NOMO-1 treated with DMSO at 0.1 percent for 48 hours (cell line): Measurements from ENCODE around the gene MEGF6.

ENCODE experiments used
- DNase-seq: peaks from one replicate; lab custom pipeline; 2025; ENCODE audit not compliant: unreplicated experiment; lab: John Stamatoyannopoulos, UW

The MEGF6 gene

DNA sequence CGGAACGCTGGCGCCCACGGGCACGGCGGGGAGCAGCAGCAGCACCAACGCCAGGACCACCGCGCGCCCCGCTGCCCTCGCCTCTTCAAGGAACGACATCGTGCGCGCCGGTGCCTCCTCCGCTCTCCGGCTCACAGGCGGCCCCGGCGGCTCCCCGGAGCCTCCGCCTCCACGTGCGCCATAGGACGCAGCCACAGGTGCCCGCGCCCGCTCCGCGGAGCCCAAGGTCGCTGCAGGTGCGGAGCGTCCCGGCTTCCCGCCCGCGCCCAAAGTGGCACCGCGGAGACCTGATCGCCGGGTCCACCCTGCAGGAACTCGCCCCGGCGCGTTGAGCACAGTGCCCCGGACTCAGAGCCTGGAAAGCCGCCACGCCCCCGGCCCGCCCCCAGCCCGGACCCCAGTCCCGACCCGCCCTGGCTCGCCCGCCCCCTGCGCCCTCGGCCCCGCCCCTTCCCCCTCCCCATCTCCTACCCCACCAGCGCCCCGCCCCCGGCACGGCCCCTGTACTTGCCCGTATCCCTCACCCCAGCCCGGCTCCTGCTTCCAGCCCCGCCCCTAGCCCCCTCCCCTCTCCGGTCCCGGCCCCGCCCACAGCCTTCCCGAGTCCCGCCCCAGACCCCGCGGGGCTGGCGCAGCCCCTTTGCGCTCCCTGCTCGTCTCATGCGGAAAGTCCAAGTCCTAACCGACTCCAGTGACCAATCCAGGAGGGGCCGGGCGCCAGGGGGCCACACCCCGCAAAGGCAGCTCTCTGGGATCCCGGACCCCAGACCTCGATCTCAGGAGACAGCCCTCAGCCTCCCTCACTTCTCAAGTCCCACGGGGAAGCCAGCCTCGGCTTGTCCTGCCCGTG, at the start of gene MEGF6:
Gene MEGF6 (minus strand): TSS at position 339 of the 850 bp plus-strand sequence. CDS start 240 bp downstream, at position 99.
- DNase-seq, result no peak

- no peak for DNase-seq
Observed at GRCh38 chr1:3660704-3661103, 49.4 kb upstream of the MEGF6 start.

GRCh38 chr1:3659093-3659492, 47.8 kb upstream of the MEGF6 start:
- DNase-seq, result no peak

DNA sequence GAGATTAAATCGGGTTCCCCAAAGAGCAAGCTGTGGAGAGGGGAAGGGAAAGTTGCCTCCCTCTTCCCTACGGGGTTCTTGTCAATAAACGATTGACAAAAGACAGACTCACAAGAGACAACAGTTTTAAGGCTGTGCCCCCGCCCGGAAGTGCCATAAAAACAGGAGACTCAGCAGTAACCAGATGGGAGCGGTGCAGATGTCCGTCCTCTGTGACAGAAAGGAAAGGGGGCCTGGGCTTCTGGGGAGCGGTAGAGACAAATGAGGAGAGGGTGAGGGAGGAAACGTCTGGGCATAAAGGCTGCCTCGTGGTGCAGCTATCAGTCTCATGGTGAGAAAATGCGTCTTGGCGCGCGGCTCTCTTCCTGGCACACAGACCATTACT, 46.9 kb upstream of the MEGF6 start:
- no peak for DNase-seq

GRCh38 chr1:3657578-3658230, 46.4 kb upstream of the MEGF6 start:
- no peak for DNase-seq

DNA sequence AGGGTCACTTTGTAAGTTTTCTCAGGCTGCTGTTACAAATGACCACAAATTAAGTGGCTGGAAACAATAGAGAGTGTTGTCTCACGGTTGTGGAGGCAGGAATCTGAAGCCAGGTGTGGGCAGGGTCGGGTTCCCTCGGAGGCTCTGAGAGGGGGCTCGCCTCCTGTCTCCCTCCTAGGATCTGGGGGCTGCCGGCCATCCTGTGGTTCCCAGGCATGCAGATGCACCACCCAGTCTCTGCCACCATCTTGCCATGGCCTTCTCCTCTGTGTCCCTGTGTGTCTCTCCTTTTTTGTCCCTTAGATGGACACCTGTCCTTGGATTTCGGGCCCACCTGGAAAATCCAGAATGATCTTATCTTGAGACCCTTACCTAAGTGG, 45.8 kb upstream of the MEGF6 start:
- no peak for DNase-seq

DNA sequence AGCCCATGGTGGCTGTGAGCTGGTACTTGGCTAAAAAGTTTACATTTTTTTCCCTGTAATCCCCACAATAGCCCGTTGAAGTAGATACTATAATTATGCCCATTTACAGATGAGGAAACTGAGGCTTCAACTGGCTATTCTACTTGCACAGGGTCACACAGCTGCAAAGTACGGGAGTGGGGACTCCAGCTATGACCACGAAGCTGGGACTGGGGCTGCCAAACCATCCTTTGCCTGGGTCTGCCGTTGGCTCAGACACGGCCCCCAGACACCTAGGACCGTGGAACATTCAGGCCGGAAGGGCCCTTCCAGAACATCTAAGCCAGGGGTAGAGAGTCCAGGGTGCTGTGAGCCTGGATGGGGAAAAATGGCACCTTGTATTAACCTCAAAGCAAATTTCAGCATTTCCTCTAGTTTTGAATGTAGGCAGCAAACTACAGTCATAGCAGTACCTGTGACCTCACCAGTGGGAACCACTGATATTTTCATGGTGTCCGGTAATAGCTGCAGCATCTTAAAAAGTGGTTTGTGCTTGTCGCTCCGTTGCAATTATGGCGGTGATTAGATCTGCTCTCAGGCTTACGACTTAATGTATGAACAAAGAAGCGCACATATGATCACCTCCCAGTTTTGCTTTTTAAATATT, 45.3 kb upstream of the MEGF6 start:
- no peak for DNase-seq

GRCh38 chr1:3654549-3655281, 43.4 kb upstream of the MEGF6 start:
- no peak for DNase-seq

DNA sequence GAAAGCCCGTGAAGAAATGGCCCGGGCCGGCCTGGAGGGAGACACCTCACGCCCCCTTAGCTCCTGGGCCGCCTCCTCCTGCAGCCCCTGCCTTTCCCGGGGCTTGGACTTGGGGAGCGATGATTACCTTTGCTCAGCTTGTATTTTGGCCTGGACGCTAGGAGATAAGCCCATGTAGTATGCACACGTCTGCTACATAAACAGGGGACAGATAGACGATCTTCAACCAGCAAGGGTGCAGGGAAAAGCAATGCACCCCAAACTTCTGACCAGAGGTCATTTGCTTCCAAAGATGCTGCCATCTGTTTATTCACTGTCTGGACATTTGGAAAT, 41.9 kb upstream of the MEGF6 start:
- DNase-seq, result no peak

DNA sequence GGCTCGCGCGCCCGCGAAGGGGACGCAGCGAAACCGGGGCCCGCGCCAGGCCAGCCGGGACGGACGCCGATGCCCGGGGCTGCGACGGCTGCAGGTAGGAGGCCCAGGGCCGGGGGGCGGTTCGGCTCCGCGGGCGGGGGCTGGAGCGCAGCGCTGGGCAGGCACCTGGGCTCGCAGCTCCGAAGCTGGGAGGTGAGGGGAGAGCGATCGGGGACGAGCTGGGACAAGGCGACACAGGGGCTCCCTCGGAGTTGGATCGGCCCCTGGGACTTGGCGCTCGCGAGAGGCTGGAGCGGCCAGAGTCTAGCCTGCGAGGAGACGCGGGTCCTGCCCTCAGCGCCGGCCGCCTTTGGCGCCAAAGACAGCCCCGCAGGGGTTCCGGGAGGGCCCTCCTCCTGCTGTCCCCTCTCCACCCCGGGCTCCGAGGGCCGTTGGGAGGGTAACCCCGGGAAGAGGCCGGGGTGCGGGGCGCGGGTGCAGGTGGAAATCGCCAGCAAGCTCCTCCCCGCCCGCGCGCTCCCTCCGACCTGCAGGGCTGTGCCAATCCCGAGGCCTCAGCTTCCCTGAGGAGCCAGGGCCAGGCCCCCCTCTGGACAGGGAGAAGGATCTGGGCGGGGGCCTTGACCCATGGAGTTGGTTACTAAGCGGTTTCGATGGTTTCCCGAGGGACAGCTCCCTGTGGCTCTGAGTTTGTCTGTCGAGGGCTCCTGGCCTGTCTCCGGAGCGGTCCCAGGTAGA, 41.4 kb upstream of the MEGF6 start:
- DNase-seq, result no peak

GRCh38 chr1:3651930-3652547, 40.7 kb upstream of the MEGF6 start, which contains the start of gene TP73:
TP73 (plus strand) TSS chr1:3652516; CDS start chr1:3682366, 29,850 bp downstream.
- peak; percentile 21 for DNase-seq

GRCh38 chr1:3651026-3651929, 40.0 kb upstream of the MEGF6 start:
- no peak for DNase-seq

DNA sequence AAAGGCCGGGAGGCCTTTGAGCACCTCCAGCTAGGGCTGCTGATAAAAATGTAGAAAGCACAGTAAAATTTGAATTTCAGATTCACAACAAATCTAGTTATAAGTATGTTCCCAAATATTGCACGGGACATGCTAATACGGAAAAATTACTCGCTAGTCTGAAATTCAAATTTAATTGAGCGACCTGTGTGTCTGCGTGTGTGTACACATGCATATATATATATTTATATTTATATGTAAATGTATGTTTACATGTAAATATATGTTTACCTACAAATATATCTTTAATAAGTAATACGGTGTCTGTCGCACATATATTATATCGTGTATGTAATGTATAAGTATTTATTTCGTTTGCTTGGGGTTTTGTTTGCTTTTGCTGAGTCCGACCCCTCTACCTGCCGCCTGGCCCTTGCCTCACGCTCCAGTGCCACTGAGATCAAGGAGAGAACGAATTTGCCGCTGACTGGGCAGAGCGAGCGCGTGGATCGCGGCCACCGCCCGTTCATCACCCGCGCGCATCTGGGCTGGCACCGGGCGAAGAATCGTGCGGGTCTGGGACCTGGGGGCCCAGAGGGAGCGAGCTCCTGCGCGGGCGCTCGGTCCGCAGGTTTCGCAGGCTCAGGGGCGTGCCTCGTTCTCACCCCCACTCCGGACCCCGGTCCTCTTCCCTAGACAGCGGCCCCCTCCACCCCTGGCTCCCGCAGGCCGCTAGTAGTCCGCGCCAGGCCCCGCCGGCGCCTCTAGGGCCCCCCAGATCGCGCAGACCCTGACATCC, 39.1 kb upstream of the MEGF6 start:
- DNase-seq, result no peak

- DNase-seq, result peak; percentile 88
Observed at GRCh38 chr1:3649342-3650247, 38.3 kb upstream of the MEGF6 start, which contains the start of gene WRAP73. WRAP73 (minus strand) TSS chr1:3650103; CDS start chr1:3649999, 104 bp downstream.

- DNase-seq, result no peak
Observed at GRCh38 chr1:3646596-3646995, 35.3 kb upstream of the MEGF6 start.

GRCh38 chr1:3645666-3646355, 34.5 kb upstream of the MEGF6 start:
- no peak for DNase-seq

GRCh38 chr1:3645247-3645646, 33.9 kb upstream of the MEGF6 start:
- no peak for DNase-seq
